ENCODE data around the gene C1QTNF12. TPM values are rescaled to one million over a fixed set of nuclear protein-coding genes. Genes with fewer than 3 reads are reported as not detected.

The C1QTNF12 gene
- total and polyA plus RNA-seq, 2 experiments from 2014 or later, result 4.1 to 4.2 TPM

GRCh38 chr1:1259540-1259939 is 13.0 kb upstream of the C1QTNF12 start (continued):
- TF ChIP-seq, protein P1, sequence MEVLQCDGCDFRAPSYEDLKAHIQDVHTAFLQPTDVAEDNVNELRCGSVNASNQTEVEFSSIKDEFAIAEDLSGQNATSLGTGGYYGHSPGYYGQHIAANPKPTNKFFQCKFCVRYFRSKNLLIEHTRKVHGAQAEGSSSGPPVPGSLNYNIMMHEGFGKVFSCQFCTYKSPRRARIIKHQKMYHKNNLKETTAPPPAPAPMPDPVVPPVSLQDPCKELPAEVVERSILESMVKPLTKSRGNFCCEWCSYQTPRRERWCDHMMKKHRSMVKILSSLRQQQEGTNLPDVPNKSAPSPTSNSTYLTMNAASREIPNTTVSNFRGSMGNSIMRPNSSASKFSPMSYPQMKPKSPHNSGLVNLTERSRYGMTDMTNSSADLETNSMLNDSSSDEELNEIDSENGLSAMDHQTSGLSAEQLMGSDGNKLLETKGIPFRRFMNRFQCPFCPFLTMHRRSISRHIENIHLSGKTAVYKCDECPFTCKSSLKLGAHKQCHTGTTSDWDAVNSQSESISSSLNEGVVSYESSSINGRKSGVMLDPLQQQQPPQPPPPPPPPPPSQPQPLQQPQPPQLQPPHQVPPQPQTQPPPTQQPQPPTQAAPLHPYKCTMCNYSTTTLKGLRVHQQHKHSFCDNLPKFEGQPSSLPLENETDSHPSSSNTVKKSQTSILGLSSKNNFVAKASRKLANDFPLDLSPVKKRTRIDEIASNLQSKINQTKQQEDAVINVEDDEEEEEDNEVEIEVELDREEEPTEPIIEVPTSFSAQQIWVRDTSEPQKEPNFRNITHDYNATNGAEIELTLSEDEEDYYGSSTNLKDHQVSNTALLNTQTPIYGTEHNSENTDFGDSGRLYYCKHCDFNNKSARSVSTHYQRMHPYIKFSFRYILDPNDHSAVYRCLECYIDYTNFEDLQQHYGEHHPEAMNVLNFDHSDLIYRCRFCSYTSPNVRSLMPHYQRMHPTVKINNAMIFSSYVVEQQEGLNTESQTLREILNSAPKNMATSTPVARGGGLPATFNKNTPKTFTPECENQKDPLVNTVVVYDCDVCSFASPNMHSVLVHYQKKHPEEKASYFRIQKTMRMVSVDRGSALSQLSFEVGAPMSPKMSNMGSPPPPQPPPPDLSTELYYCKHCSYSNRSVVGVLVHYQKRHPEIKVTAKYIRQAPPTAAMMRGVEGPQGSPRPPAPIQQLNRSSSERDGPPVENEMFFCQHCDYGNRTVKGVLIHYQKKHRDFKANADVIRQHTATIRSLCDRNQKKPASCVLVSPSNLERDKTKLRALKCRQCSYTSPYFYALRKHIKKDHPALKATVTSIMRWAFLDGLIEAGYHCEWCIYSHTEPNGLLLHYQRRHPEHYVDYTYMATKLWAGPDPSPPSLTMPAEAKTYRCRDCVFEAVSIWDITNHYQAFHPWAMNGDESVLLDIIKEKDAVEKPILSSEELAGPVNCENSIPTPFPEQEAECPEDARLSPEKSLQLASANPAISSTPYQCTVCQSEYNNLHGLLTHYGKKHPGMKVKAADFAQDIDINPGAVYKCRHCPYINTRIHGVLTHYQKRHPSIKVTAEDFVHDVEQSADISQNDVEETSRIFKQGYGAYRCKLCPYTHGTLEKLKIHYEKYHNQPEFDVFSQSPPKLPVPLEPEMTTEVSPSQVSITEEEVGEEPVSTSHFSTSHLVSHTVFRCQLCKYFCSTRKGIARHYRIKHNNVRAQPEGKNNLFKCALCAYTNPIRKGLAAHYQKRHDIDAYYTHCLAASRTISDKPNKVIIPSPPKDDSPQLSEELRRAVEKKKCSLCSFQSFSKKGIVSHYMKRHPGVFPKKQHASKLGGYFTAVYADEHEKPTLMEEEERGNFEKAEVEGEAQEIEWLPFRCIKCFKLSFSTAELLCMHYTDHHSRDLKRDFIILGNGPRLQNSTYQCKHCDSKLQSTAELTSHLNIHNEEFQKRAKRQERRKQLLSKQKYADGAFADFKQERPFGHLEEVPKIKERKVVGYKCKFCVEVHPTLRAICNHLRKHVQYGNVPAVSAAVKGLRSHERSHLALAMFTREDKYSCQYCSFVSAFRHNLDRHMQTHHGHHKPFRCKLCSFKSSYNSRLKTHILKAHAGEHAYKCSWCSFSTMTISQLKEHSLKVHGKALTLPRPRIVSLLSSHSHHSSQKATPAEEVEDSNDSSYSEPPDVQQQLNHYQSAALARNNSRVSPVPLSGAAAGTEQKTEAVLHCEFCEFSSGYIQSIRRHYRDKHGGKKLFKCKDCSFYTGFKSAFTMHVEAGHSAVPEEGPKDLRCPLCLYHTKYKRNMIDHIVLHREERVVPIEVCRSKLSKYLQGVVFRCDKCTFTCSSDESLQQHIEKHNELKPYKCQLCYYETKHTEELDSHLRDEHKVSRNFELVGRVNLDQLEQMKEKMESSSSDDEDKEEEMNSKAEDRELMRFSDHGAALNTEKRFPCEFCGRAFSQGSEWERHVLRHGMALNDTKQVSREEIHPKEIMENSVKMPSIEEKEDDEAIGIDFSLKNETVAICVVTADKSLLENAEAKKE (CRISPR knock-in tag; IDR thresholded peaks at IDR 0.05), result no peak
- TF ChIP-seq ETS1 (IDR thresholded peaks at IDR 0.05), result no peak

GRCh38 chr1:1259119-1259488 is 12.6 kb upstream of the C1QTNF12 start:
- peaks cover 22% of the 10 kb centered on the region for H3K79me2 ChIP-seq (replicated peaks; ENCODE audit: insufficient read depth)
- Mint-ChIP-seq H3K27ac (no peak overlapping the region), H3K27me3 (ENCODE audit: insufficient read depth, low read depth, poor library complexity) (peaks cover 19% of the 10 kb centered on the region), H3K4me3 (no peak overlapping the region), H3K36me3 (ENCODE audit: low read depth) (peaks cover 68% of the 10 kb centered on the region), H3K4me1 (peaks cover 22% of the 10 kb centered on the region), H3K9me3 (no peaks in the 10 kb centered on the region)
- peaks cover 18% of the 10 kb centered on the region for H4K20me1 ChIP-seq (replicated peaks; ENCODE audit: insufficient read depth)
- no peak overlapping the region for H3K27ac ChIP-seq (ENCODE audit: low read depth)
- H3K4me2 ChIP-seq, result no peak overlapping the region
- H2AFZ ChIP-seq, result no peak overlapping the region
- H3K4me1 ChIP-seq (ENCODE audit: insufficient read depth), result peaks cover 9% of the 10 kb centered on the region
- H3K27me3 ChIP-seq (ENCODE audit: insufficient read depth), result no peaks in the 10 kb centered on the region
- ATAC-seq, result no peak
- no peaks in the 10 kb centered on the region for H3K9me2 ChIP-seq (ENCODE audit: insufficient read depth)
- no peak for DNase-seq (ENCODE audit: low spot score)
- no peak overlapping the region for H3K4me3 ChIP-seq
- H3K36me3 ChIP-seq (ENCODE audit: insufficient read depth), result peaks cover 20% of the 10 kb centered on the region; the same call in 1 of the 2 replicates
- 0 out of 2 replicates have a peak, but pooled peaks cover 10% of the 10 kb centered on the region for H3F3A ChIP-seq (replicated peaks; ENCODE audit: low read depth)
- TF ChIP-seq, protein P2, sequence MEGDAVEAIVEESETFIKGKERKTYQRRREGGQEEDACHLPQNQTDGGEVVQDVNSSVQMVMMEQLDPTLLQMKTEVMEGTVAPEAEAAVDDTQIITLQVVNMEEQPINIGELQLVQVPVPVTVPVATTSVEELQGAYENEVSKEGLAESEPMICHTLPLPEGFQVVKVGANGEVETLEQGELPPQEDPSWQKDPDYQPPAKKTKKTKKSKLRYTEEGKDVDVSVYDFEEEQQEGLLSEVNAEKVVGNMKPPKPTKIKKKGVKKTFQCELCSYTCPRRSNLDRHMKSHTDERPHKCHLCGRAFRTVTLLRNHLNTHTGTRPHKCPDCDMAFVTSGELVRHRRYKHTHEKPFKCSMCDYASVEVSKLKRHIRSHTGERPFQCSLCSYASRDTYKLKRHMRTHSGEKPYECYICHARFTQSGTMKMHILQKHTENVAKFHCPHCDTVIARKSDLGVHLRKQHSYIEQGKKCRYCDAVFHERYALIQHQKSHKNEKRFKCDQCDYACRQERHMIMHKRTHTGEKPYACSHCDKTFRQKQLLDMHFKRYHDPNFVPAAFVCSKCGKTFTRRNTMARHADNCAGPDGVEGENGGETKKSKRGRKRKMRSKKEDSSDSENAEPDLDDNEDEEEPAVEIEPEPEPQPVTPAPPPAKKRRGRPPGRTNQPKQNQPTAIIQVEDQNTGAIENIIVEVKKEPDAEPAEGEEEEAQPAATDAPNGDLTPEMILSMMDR (conservative IDR thresholded peaks at IDR 0.05; ENCODE audit: low read depth in 2 of 2), result no peak
- no peak for TF ChIP-seq POLR2AphosphoS5 (IDR thresholded peaks at IDR 0.05; ENCODE audit: low read depth)
- TF ChIP-seq, protein P1 (CRISPR knock-in tag; IDR thresholded peaks at IDR 0.05), result no peak
- TF ChIP-seq EZH2phosphoT487 (IDR thresholded peaks at IDR 0.05; ENCODE audit: unreplicated experiment), result no peak
- no peak for TF ChIP-seq EZH2 (IDR thresholded peaks at IDR 0.05; ENCODE audit: low read depth, unreplicated experiment)
- TF ChIP-seq ZNF114 (CRISPR knock-in tag; IDR thresholded peaks at IDR 0.05), result no peak
